IMR-90 (cell line): Measurements from ENCODE around the gene POTEM.
"Not testable (repeated sequence)": the region's sequence is repeated elsewhere in the genome, so short reads cannot be mapped to it uniquely, and the experiment has no call there.

ENCODE experiments used
- CHD1 ChIP-seq: IDR thresholded peaks from 2 replicates; pipeline ENCODE4 v1.6.1; 2012; ENCODE audit warnings: low read depth, low read length, improper control_type of control experiment
- MXI1 ChIP-seq: IDR thresholded peaks from 2 replicates; pipeline ENCODE4 v1.6.1; 2012; ENCODE audit warnings: low read depth, mild to moderate bottlenecking, low read length, moderate library complexity, borderline replicate concordance
- POLR2A ChIP-seq: IDR thresholded peaks from 2 replicates; pipeline ENCODE4 v1.6.1; 2012; ENCODE audit warnings: mild to moderate bottlenecking, low read depth, low read length
- RAD21 ChIP-seq: IDR thresholded peaks from 2 replicates; pipeline ENCODE4 v1.6.1; 2012; ENCODE audit warnings: low read length, improper control_type of control experiment
- RCOR1 ChIP-seq: IDR thresholded peaks from 2 replicates; pipeline ENCODE4 v1.6.1; 2012; ENCODE audit warnings: mild to moderate bottlenecking, low read length, improper control_type of control experiment; ENCODE audit not compliant: insufficient replicate concordance
- RFX5 ChIP-seq: IDR thresholded peaks from 2 replicates; pipeline ENCODE4 v1.8.0; 2012; ENCODE audit warnings: low read depth, mild to moderate bottlenecking, low read length, moderate library complexity
- SMC3 ChIP-seq: fragments of 150-350 bp; IDR thresholded peaks from 2 replicates; pipeline ENCODE4 v1.6.1; 2016; ENCODE audit warnings: low read depth, mild to moderate bottlenecking, antibody characterized with exemption, low read length, moderate library complexity
- TF ChIP-seq, protein P1 (sequence below): conservative IDR thresholded peaks from 2 replicates; pipeline ENCODE4 v1.5.1; 2012; ENCODE audit warnings: mild to moderate bottlenecking, low read depth, low read length, improper control_type of control experiment
- TF ChIP-seq, protein P2 (sequence below): fragments of 150-350 bp; IDR thresholded peaks from 2 replicates; pipeline ENCODE4 v1.6.1; 2017; ENCODE audit warnings: mild to moderate bottlenecking, antibody characterized with exemption, low read length, low read depth

DNA sequence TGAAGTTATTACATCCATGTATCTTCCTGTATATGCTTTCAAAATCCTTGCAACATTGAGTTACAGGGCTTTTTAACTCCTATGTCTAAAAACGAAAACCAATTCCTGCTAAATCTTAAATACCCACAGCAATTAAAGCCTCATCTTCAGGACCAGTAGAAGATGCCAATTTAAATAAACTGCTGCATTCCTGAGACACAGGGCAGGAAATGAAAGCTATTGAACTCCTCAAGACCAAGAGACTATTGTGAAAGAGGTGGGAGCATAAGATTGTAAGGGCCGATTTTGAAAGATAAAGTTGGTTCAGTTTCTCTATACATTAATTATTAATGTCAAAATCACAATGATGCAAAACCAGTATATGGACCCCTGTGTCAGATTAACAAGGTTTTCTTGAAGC is 28.5 kb upstream of the POTEM start:
- not testable (repeated sequence) for TF ChIP-seq POLR2A, SMC3, MXI1, CHD1, RAD21, RFX5, RCOR1
- TF ChIP-seq, protein P1, sequence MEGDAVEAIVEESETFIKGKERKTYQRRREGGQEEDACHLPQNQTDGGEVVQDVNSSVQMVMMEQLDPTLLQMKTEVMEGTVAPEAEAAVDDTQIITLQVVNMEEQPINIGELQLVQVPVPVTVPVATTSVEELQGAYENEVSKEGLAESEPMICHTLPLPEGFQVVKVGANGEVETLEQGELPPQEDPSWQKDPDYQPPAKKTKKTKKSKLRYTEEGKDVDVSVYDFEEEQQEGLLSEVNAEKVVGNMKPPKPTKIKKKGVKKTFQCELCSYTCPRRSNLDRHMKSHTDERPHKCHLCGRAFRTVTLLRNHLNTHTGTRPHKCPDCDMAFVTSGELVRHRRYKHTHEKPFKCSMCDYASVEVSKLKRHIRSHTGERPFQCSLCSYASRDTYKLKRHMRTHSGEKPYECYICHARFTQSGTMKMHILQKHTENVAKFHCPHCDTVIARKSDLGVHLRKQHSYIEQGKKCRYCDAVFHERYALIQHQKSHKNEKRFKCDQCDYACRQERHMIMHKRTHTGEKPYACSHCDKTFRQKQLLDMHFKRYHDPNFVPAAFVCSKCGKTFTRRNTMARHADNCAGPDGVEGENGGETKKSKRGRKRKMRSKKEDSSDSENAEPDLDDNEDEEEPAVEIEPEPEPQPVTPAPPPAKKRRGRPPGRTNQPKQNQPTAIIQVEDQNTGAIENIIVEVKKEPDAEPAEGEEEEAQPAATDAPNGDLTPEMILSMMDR = not testable (repeated sequence)
- TF ChIP-seq, protein P2, sequence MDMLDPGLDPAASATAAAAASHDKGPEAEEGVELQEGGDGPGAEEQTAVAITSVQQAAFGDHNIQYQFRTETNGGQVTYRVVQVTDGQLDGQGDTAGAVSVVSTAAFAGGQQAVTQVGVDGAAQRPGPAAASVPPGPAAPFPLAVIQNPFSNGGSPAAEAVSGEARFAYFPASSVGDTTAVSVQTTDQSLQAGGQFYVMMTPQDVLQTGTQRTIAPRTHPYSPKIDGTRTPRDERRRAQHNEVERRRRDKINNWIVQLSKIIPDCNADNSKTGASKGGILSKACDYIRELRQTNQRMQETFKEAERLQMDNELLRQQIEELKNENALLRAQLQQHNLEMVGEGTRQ = not testable (repeated sequence)
